ENCODE data around the gene PTPN3. TPM values are rescaled to one million over a fixed set of nuclear protein-coding genes. Genes with fewer than 3 reads are reported as not detected.

PTPN3 gene
- total and polyA plus RNA-seq, 4 donors: 6.3 to 30.3 (median 23.5) TPM

- TF ChIP-seq, protein P1, sequence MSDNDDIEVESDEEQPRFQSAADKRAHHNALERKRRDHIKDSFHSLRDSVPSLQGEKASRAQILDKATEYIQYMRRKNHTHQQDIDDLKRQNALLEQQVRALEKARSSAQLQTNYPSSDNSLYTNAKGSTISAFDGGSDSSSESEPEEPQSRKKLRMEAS (IDR thresholded peaks at IDR 0.05): no peak
- no peak for TF ChIP-seq GABPA (IDR thresholded peaks at IDR 0.05 in 1 of 2, conservative IDR thresholded peaks at IDR 0.05 in 1 of 2)
- no peak for TF ChIP-seq TAF1 (conservative IDR thresholded peaks at IDR 0.05)
- no peak for TF ChIP-seq YY1 (IDR thresholded peaks at IDR 0.05)
- TF ChIP-seq NR2F2 (IDR thresholded peaks at IDR 0.05): no peak
- no peak for TF ChIP-seq HNF4A (conservative IDR thresholded peaks at IDR 0.05)
- TF ChIP-seq HNF4G (IDR thresholded peaks at IDR 0.05): no peak
- TF ChIP-seq CTCF (IDR thresholded peaks at IDR 0.05; ENCODE audit: low read depth, low read length, missing input control): no peak
- no peak for TF ChIP-seq FOXA2 (IDR thresholded peaks at IDR 0.05)
- TF ChIP-seq RAD21 (IDR thresholded peaks at IDR 0.05): no peak
- no peak for TF ChIP-seq RXRA (IDR thresholded peaks at IDR 0.05)
- TF ChIP-seq ZBTB33 (IDR thresholded peaks at IDR 0.05): no peak
- TF ChIP-seq SP1 (IDR thresholded peaks at IDR 0.05): no peak
- TF ChIP-seq, protein P2, sequence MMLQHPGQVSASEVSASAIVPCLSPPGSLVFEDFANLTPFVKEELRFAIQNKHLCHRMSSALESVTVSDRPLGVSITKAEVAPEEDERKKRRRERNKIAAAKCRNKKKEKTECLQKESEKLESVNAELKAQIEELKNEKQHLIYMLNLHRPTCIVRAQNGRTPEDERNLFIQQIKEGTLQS (IDR thresholded peaks at IDR 0.05): no peak
- no peak for TF ChIP-seq FOXA1 (IDR thresholded peaks at IDR 0.05)
- no peak for TF ChIP-seq EGR1 (IDR thresholded peaks at IDR 0.05; ENCODE audit: low read depth in 2 of 2)
- TF ChIP-seq JUND (IDR thresholded peaks at IDR 0.05): no peak
- H3K9me3 ChIP-seq (ENCODE audit: control insufficient read depth in 4 of 4, low read length in 3 of 4): no peaks in the 10 kb centered on the region
- H3K27ac ChIP-seq (ENCODE audit: low read depth in 1 of 2, low read length in 2 of 2): no peak overlapping the region
- no peaks in the 10 kb centered on the region for H3K27me3 ChIP-seq (ENCODE audit: control insufficient read depth in 4 of 4, insufficient read depth in 4 of 4, low read length in 3 of 4)
- peaks cover 0 to 8% (median 1%) of the 10 kb centered on the region in 4 donors for H3K4me1 ChIP-seq (ENCODE audit: control insufficient read depth in 4 of 4, insufficient read depth in 4 of 4, low read length in 3 of 4)
- no peak overlapping the region for H3K4me3 ChIP-seq (ENCODE audit: low read depth in 1 of 3, low read length in 3 of 3)
- WGBS: 72% methylated on average over 2 of the region's 2 CpGs
- DNase-seq (ENCODE audit: low spot score): no peak
- no peak overlapping the region for H3K9ac ChIP-seq (ENCODE audit: low read depth in 1 of 2, low read length in 2 of 2)
- peaks cover 0 to 2% (median 0%) of the 10 kb centered on the region in 4 donors for H3K36me3 ChIP-seq (ENCODE audit: control insufficient read depth in 4 of 4, insufficient read depth in 3 of 4, low read depth in 1 of 4, low read length in 3 of 4)
Measured at GRCh38 chr9:109467936-109468335, 30.2 kb downstream of the PTPN3 start.

DNA sequence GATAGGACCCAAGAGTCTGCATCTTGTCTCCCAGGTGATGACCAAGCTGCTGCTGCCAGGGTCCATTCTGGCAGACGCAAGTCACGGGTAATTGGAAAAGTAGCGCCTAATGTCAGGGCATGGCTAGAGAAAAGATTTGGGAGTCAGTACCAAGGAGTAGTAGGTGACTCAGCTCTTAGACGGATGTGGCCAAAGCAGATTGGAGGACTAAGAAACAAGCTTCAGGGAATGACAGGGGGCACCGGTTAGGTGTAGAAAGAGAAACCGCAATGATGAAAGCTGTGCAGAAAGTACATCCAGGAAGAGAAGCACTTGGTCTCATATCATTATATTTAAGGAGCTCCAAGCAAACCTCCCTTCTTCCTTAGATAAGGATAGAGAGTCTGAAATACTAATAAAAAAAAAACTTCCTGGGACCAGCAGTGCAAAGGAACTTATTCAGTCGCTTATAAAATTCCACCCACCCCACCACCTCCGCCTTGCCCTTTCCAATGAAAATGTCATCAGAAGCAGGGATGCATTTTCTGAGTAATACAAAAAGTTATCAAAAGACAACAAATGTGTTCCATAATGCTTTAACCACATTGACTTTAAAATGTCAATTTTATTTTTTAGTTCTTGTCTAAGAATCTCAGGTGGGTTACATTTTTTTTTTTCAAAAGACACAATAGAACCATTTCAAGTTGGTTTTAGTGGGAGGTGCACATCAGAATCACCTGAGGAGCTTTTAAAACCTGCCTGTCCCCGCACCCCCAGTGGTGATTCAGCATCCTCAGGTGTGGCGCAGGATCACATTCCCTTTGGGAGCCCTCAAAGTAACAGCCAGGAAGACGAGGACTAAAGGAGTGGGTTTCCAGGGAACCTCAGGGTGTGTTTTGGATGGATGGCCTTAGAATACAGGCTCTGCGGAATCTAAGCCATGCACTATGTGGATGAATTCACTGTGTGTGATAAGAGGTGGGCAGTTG, 31.2 kb downstream of the PTPN3 start:
- Histone ChIP-seq H3K4me3 (ENCODE audit: low read depth in 1 of 3, low read length in 3 of 3) (no peak overlapping the region), H3K9me3 (ENCODE audit: control insufficient read depth in 4 of 4, low read length in 3 of 4) (no peaks in the 10 kb centered on the region), H3K9ac (ENCODE audit: low read depth in 1 of 2, low read length in 2 of 2) (no peak overlapping the region), H3K27ac (ENCODE audit: low read depth in 1 of 2, low read length in 2 of 2) (no peak overlapping the region), H3K27me3 (ENCODE audit: control insufficient read depth in 4 of 4, insufficient read depth in 4 of 4, low read length in 3 of 4) (no peaks in the 10 kb centered on the region), H3K36me3 (ENCODE audit: control insufficient read depth in 4 of 4, insufficient read depth in 3 of 4, low read depth in 1 of 4, low read length in 3 of 4) (peaks cover 0 to 7% (median 3%) of the 10 kb centered on the region in 4 donors), H3K4me1 (ENCODE audit: control insufficient read depth in 4 of 4, insufficient read depth in 4 of 4, low read length in 3 of 4) (peaks cover 0 to 8% (median 1%) of the 10 kb centered on the region in 4 donors)
- 93% methylated on average over 12 of the region's 12 CpGs for WGBS
- DNase-seq (ENCODE audit: low spot score): no peak
- TF ChIP-seq FOXA1 (IDR thresholded peaks at IDR 0.05): no peak
- TF ChIP-seq HNF4A (conservative IDR thresholded peaks at IDR 0.05): no peak
- TF ChIP-seq HNF4G (IDR thresholded peaks at IDR 0.05): no peak
- no peak for TF ChIP-seq GABPA (IDR thresholded peaks at IDR 0.05 in 1 of 2, conservative IDR thresholded peaks at IDR 0.05 in 1 of 2)
- TF ChIP-seq EGR1 (IDR thresholded peaks at IDR 0.05; ENCODE audit: low read depth in 2 of 2): no peak
- no peak for TF ChIP-seq YY1 (IDR thresholded peaks at IDR 0.05)
- no peak for TF ChIP-seq ZBTB33 (IDR thresholded peaks at IDR 0.05)
- no peak for TF ChIP-seq SP1 (IDR thresholded peaks at IDR 0.05)
- TF ChIP-seq NR2F2 (IDR thresholded peaks at IDR 0.05): no peak
- no peak for TF ChIP-seq RXRA (IDR thresholded peaks at IDR 0.05)
- TF ChIP-seq JUND (IDR thresholded peaks at IDR 0.05): no peak
- TF ChIP-seq, protein P1 (IDR thresholded peaks at IDR 0.05): no peak
- TF ChIP-seq FOXA2 (IDR thresholded peaks at IDR 0.05): no peak
- TF ChIP-seq RAD21 (IDR thresholded peaks at IDR 0.05): no peak
- TF ChIP-seq, protein P2 (IDR thresholded peaks at IDR 0.05): no peak
- no peak for TF ChIP-seq TAF1 (conservative IDR thresholded peaks at IDR 0.05)
- TF ChIP-seq CTCF (IDR thresholded peaks at IDR 0.05; ENCODE audit: low read depth, low read length, missing input control): no peak
